ENCODE measurements around the gene RIPOR3. TPM values are rescaled to one million over a fixed set of nuclear protein-coding genes. Genes with fewer than 3 reads are reported as not detected.

Gene RIPOR3
- total and polyA plus RNA-seq, 9 of the 15 experiments (the other 6 are each of a cell fraction or from before 2014, with no cell fraction given), result 3.3 to 62.7 (median 21.4) TPM

DNA sequence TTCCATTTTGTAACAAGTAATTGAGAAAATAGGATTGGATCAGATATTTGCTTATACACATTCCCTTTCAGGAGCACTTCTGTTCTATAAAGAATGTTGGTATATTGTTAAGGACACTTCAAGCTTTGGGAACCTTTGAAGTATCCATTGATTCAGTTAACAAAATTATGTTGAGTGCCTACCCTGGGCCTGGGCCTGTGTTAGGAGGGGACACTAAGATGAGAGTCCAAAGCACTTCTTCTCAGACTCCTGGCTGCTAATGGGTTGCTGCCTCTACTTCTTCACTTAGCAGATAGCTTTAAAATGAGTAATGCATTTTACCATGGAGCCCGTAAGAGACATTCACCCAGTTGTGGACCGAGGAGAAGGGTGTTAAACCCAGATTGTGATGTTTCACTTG is 140.8 kb downstream of the RIPOR3 start (continued):
- TF ChIP-seq, protein P1, sequence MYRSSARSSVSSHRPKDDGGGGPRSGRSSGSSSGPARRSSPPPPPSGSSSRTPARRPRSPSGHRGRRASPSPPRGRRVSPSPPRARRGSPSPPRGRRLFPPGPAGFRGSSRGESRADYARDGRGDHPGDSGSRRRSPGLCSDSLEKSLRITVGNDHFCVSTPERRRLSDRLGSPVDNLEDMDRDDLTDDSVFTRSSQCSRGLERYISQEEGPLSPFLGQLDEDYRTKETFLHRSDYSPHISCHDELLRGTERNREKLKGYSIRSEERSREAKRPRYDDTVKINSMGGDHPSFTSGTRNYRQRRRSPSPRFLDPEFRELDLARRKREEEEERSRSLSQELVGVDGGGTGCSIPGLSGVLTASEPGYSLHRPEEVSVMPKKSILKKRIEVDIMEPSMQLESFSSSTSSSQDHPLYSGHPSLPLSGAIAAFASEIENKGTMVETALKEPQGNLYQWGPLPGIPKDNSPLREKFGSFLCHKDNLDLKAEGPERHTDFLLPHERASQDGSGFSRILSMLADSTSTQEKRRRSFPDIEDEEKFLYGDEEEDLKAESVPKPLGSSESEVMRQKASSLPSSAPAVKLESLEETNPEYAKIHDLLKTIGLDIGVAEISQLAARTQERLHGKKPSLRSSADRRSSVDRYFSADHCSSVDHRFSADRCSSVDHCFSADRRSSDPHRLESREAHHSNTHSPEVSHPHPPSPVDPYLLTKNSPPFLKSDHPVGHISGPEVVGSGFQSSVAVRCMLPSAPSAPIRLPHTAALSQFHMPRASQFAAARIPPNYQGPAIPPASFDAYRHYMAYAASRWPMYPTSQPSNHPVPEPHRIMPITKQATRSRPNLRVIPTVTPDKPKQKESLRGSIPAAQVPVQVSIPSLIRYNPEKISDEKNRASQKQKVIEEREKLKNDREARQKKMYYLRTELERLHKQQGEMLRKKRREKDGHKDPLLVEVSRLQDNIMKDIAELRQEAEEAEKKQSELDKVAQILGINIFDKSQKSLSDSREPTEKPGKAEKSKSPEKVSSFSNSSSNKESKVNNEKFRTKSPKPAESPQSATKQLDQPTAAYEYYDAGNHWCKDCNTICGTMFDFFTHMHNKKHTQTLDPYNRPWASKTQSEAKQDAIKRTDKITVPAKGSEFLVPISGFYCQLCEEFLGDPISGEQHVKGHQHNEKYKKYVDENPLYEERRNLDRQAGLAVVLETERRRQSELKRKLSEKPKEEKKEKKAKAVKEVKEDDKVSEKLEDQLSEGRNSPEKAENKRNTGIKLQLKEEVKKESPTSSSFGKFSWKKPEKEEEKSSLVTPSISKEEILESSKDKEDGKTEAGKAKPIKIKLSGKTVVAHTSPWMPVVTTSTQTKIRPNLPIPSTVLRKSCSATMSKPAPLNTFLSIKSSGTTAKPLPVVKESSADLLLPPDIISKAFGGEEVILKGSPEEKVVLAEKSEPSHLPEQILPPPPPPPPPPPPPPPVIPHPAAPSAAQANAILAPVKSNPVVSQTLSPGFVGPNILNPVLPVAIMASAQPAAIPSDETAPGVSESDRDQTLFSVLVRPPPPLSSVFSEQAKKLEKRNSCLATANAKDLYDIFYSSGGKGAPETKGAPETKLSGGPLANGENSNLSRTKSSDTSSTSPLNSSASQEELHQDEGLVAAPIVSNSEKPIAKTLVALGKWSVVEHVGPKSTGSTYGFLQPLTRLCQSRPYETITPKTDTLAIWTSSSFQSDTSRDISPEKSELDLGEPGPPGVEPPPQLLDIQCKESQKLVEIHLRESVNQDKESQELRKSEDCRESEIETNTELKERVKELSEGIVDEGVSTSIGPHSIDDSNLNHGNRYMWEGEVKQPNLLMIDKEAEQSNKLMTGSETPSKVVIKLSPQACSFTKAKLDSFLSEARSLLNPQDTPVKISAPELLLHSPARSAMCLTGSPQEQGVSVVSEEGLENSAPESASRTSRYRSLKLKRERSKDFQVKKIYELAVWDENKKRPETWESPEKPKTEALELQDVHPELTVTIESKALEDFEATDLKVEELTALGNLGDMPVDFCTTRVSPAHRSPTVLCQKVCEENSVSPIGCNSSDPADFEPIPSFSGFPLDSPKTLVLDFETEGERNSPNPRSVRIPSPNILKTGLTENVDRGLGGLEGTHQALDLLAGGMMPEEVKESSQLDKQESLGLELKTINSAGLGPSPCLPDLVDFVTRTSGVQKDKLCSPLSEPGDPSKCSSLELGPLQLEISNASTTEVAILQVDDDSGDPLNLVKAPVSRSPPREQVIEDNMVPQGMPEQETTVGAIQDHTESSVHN (IDR thresholded peaks at IDR 0.05; ENCODE audit: borderline replicate concordance in 1 of 2, low read depth in 1 of 2), result no peak

DNA sequence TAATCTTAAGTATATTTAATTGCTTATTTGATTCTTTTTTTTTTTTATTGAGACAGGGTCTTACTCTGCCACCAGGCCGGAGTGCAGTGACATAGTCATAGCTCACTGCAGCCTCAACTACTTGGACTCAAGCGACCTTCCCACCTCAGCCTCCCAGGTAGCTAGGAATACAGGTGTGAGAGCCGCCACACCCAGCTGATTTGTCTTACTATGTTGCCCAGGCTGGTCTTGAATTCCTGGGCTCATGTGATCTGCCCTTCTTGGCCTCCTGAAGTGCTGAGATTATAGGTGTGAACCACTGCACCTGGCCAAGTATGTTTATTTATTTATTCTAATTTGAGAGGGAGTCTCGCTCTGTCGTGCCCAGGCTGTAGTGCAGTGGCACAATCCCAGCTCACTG is 142.9 kb downstream of the RIPOR3 start:
- H3K79me2 ChIP-seq (ENCODE audit: control insufficient read depth, insufficient read depth, low read length), result peaks cover 92% of the 10 kb centered on the region
- FAIRE-seq, result no peak
- H3K9me1 ChIP-seq (ENCODE audit: control insufficient read depth, insufficient read depth, low read length), result no peaks in the 10 kb centered on the region
- H3K9ac ChIP-seq (ENCODE audit: insufficient read depth in 1 of 2, low read depth in 2 of 2, low read length in 2 of 2), result no peak overlapping the region
- BruUV-seq (replicated peaks), result no TSS peak
- H3K36me3 ChIP-seq (ENCODE audit: control insufficient read depth, insufficient read depth, low read length), result peaks cover 53% of the 10 kb centered on the region; the same call in 1 of the 3 replicates
- no peaks in the 10 kb centered on the region for H3K9me3 ChIP-seq (replicated peaks; ENCODE audit: control insufficient read depth, insufficient read depth, low read depth, low read length)
- ChIA-PET CTCF (ENCODE audit: low intra/inter-chr PET ratio) (no interaction called here), POLR2A (interaction anchor here (1.9 to 2.6 kb wide), 2 partner anchors 10 to 14 kb away, joined by 10 to 11 read pairs; no protein-coding TSS in a partner anchor)
- H3K4me2 ChIP-seq (ENCODE audit: insufficient read depth, low read length), result no peak overlapping the region
- no peak overlapping the region for H3K4me3 ChIP-seq
- H3K4me1 ChIP-seq (replicated peaks in 1 of 2; ENCODE audit: control insufficient read depth in 2 of 2, insufficient read depth in 2 of 2, low read length in 2 of 2), result no peaks in the 10 kb centered on the region; a peak in 2 of 5 replicates
- WGBS (ENCODE audit: insufficient coverage, low coverage, missing lambda C conversion rate), result 97% methylated on average over 5 of the region's 5 CpGs
- in situ Hi-C loops (cut with MboI), result no loop called here
- H3K27ac ChIP-seq (ENCODE audit: extremely low read depth, low read depth, low read length), result no peak overlapping the region
- H3K27me3 ChIP-seq (ENCODE audit: control insufficient read depth in 2 of 2, insufficient read depth in 2 of 2, low read length in 2 of 2), result no peaks in the 10 kb centered on the region
- H2AFZ ChIP-seq (ENCODE audit: low read depth, low read length), result no peak overlapping the region
- 0 out of 2 replicates have a peak, but pooled peaks cover 4% of the 10 kb centered on the region for H4K20me1 ChIP-seq (replicated peaks; ENCODE audit: control insufficient read depth, insufficient read depth, low read length)
- ATAC-seq, result no peak
- no peak for DNase-seq (ENCODE audit: extremely low read depth in 1 of 4, low spot score in 3 of 4)
- intact Hi-C loops (cut with micrococcal nuclease), result no loop called here
- no peak for TF ChIP-seq ZBTB1 (CRISPR knock-in tag; IDR thresholded peaks at IDR 0.05; ENCODE audit: borderline replicate concordance, low read depth)
- no peak for TF ChIP-seq ZNF274 (IDR thresholded peaks at IDR 0.05; ENCODE audit: borderline replicate concordance, low read depth, low read length)
- no peak for TF ChIP-seq NFYB (IDR thresholded peaks at IDR 0.05; ENCODE audit: extremely low read depth, insufficient read length)
- TF ChIP-seq KLF13 (tag; IDR thresholded peaks at IDR 0.05; ENCODE audit: borderline replicate concordance, low read depth), result no peak
- no peak for TF ChIP-seq ZNF707 (CRISPR knock-in tag; conservative IDR thresholded peaks at IDR 0.05)
- TF ChIP-seq ARID2 (IDR thresholded peaks at IDR 0.05), result no peak
- TF ChIP-seq, protein P2, sequence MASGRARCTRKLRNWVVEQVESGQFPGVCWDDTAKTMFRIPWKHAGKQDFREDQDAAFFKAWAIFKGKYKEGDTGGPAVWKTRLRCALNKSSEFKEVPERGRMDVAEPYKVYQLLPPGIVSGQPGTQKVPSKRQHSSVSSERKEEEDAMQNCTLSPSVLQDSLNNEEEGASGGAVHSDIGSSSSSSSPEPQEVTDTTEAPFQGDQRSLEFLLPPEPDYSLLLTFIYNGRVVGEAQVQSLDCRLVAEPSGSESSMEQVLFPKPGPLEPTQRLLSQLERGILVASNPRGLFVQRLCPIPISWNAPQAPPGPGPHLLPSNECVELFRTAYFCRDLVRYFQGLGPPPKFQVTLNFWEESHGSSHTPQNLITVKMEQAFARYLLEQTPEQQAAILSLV (tag; IDR thresholded peaks at IDR 0.05), result no peak
- TF ChIP-seq LARP7 (IDR thresholded peaks at IDR 0.05), result no peak
- TF ChIP-seq LEF1 (IDR thresholded peaks at IDR 0.05), result no peak
- no peak for TF ChIP-seq MCM2 (IDR thresholded peaks at IDR 0.05; ENCODE audit: low read depth)

Data from K562 (cell line).